GM23338 (cell line): ENCODE data around the gene TREM1. TPM values are rescaled to one million over a fixed set of nuclear protein-coding genes. Genes with fewer than 3 reads are reported as not detected.

Experiments
- ATAC-seq: fragments of 200-7000 bp; cut with Tn5 transposase; 3 replicates; pipeline ENCODE4 v1.9.1; 2020
- DNase-seq: peaks from one replicate; pipeline ENCODE4 v3.0.0-alpha.2; 2015; ENCODE audit warnings: low spot score
- H2AFZ ChIP-seq: fragments of 200-600 bp; sonication (generic); 2 replicates; pipeline ENCODE4 v1.8.0; 2016; ENCODE audit warnings: antibody characterized with exemption, mild to moderate bottlenecking, moderate library complexity
- H3F3A ChIP-seq: fragments of 200-600 bp; sonication (generic); replicated peaks from 2 replicates; pipeline ENCODE4 v1.8.0; 2017; ENCODE audit warnings: antibody characterized with exemption, mixed run types, low read depth
- H3K27ac ChIP-seq: fragments of 200-600 bp; sonication (generic); 2 replicates; pipeline ENCODE4 v1.6.1; 2016; ENCODE audit warnings: low read depth
- H3K27me3 ChIP-seq: fragments of 200-600 bp; sonication (generic); 2 replicates; pipeline ENCODE4 v1.8.0; 2016; ENCODE audit warnings: mild to moderate bottlenecking, mixed run types, moderate library complexity; ENCODE audit not compliant: insufficient read depth
- H3K36me3 ChIP-seq: fragments of 200-600 bp; sonication (generic); 2 replicates; pipeline ENCODE4 v1.8.0; 2016; ENCODE audit warnings: mild to moderate bottlenecking; ENCODE audit not compliant: insufficient read depth
- H3K4me1 ChIP-seq: fragments of 200-600 bp; sonication (generic); 2 replicates; pipeline ENCODE4 v1.8.0; 2016; ENCODE audit warnings: mild to moderate bottlenecking, moderate library complexity; ENCODE audit not compliant: insufficient read depth
- H3K4me2 ChIP-seq: fragments of 200-600 bp; sonication (generic); 2 replicates; pipeline ENCODE4 v1.7.1; 2017; ENCODE audit warnings: mixed run types
- H3K4me3 ChIP-seq: fragments of 200-600 bp; sonication (generic); 2 replicates; pipeline ENCODE4 v1.6.1; 2016; ENCODE audit warnings: mixed run types
- H3K79me2 ChIP-seq: fragments of 200-600 bp; sonication (generic); replicated peaks from 2 replicates; pipeline ENCODE4 v1.8.0; 2017; ENCODE audit warnings: mild to moderate bottlenecking; ENCODE audit not compliant: insufficient read depth
- H3K9me2 ChIP-seq: fragments of 200-600 bp; sonication (generic); 2 replicates; pipeline ENCODE4 v1.8.0; 2017; ENCODE audit not compliant: insufficient read depth
- H4K20me1 ChIP-seq: fragments of 200-600 bp; sonication (generic); replicated peaks from 2 replicates; pipeline ENCODE4 v1.8.0; 2017; ENCODE audit warnings: mild to moderate bottlenecking; ENCODE audit not compliant: insufficient read depth
- H3K27ac Mint-ChIP-seq: 2 replicates; pipeline ENCODE4 v1.8.0; 2020; ENCODE audit warnings: inconsistent platforms, mild to moderate bottlenecking, moderate library complexity, mixed read lengths
- H3K27me3 Mint-ChIP-seq: 3 replicates; pipeline ENCODE4 v1.8.0; 2022; ENCODE audit warnings: low read depth, mild to moderate bottlenecking, moderate library complexity, mixed read lengths, inconsistent platforms; ENCODE audit not compliant: insufficient read depth, poor library complexity
- H3K36me3 Mint-ChIP-seq: 3 replicates; pipeline ENCODE4 v1.8.0; 2021; ENCODE audit warnings: low read depth, mild to moderate bottlenecking, inconsistent platforms, moderate library complexity, mixed read lengths
- H3K4me1 Mint-ChIP-seq: 3 replicates; pipeline ENCODE4 v1.8.0; 2020; ENCODE audit warnings: mild to moderate bottlenecking, inconsistent platforms, mixed read lengths
- H3K4me3 Mint-ChIP-seq: 3 replicates; pipeline ENCODE4 v1.8.0; 2021; ENCODE audit warnings: moderate library complexity, mild to moderate bottlenecking, inconsistent platforms, mixed read lengths
- H3K9me3 Mint-ChIP-seq: 3 replicates; pipeline ENCODE4 v1.8.0; 2020; ENCODE audit warnings: moderate library complexity, mild to moderate bottlenecking, inconsistent platforms, mixed read lengths
- CREB1 ChIP-seq: fragments of 250-450 bp; sonication (Bioruptor Pico); IDR thresholded peaks from 2 replicates; pipeline ENCODE4 v1.5.0; 2020; ENCODE audit warnings: low read depth, mild to moderate bottlenecking, moderate library complexity
- JUNB ChIP-seq: IDR thresholded peaks from one replicate; pipeline ENCODE4 v1.6.1; 2016; ENCODE audit warnings: antibody characterized with exemption; ENCODE audit not compliant: unreplicated experiment
- NANOG ChIP-seq: IDR thresholded peaks from 2 replicates; pipeline ENCODE4 v1.6.1; 2016; ENCODE audit warnings: antibody characterized with exemption, borderline replicate concordance
- POLR2AphosphoS5 ChIP-seq: IDR thresholded peaks from 2 replicates; pipeline ENCODE4 v1.6.1; 2016; ENCODE audit warnings: antibody characterized with exemption, low read depth
- STAT1 ChIP-seq: IDR thresholded peaks from one replicate; pipeline ENCODE4 v1.6.1; 2016; ENCODE audit warnings: antibody characterized with exemption; ENCODE audit not compliant: unreplicated experiment
- ZNF114 ChIP-seq: fragments of 250-450 bp; sonication (Bioruptor Pico); IDR thresholded peaks from 2 replicates; pipeline ENCODE4 v1.5.0; 2020; ENCODE audit warnings: mild to moderate bottlenecking, moderate library complexity
- ZNF331 ChIP-seq: fragments of 250-450 bp; sonication (Bioruptor Pico); IDR thresholded peaks from 2 replicates; pipeline ENCODE4 v1.5.0; 2020; ENCODE audit warnings: low read depth, mild to moderate bottlenecking, moderate library complexity
- ZNF462 ChIP-seq: fragments of 250-450 bp; sonication (Bioruptor Pico); IDR thresholded peaks from 2 replicates; pipeline ENCODE4 v1.5.0; 2020; ENCODE audit warnings: mild to moderate bottlenecking, moderate library complexity
- polyA plus RNA-seq: library from polyadenylated mRNA; unstranded; fragments of >200 nt; fragmentation: Nextera tagmentation; extraction: Ambion mirVana; gene quantifications from 2 replicates; pipeline ENCODE4 v1.2.1, GENCODE V29; 2016
- total RNA-seq: library from RNA; depleted of rRNA; stranded (reverse); fragments of >200 nt; shearing (Covaris generic); gene quantifications from 2 replicates; pipeline ENCODE4 v1.2.3, GENCODE V29; 2014

TREM1 gene
- total and polyA plus RNA-seq, 2 experiments from 2014 or later: not detected

GRCh38 chr6:41273714-41274113 lies 12.8 kb downstream of the TREM1 start (continued):
- TF ChIP-seq ZNF462 (CRISPR knock-in tag): no peak

- Mint-ChIP-seq H3K9me3 (no peaks in the 10 kb centered on the region; the same call in 1 of the 3 replicates), H3K27me3 (peaks cover 5% of the 10 kb centered on the region), H3K36me3 (no peaks in the 10 kb centered on the region), H3K4me1 (no peaks in the 10 kb centered on the region), H3K27ac (no peak overlapping the region), H3K4me3 (no peak overlapping the region)
- no peaks in the 10 kb centered on the region for H3F3A ChIP-seq
- H4K20me1 ChIP-seq: no peaks in the 10 kb centered on the region
- H3K4me1 ChIP-seq: no peaks in the 10 kb centered on the region
- peaks cover 6% of the 10 kb centered on the region; the same call in 1 of the 2 replicates for H3K9me2 ChIP-seq
- H3K27me3 ChIP-seq: no peaks in the 10 kb centered on the region
- H3K36me3 ChIP-seq: no peaks in the 10 kb centered on the region
- no peak overlapping the region for H3K4me3 ChIP-seq
- no peak overlapping the region for H3K4me2 ChIP-seq
- DNase-seq: no peak
- no peak for ATAC-seq
- H3K79me2 ChIP-seq: no peaks in the 10 kb centered on the region
- H3K27ac ChIP-seq: no peak overlapping the region
- H2AFZ ChIP-seq: no peak overlapping the region
- TF ChIP-seq STAT1 (no peak), CREB1 (CRISPR knock-in tag) (no peak), ZNF462 (CRISPR knock-in tag) (no peak), POLR2AphosphoS5 (no peak), NANOG (no peak), ZNF114 (CRISPR knock-in tag) (no peak), ZNF331 (CRISPR knock-in tag) (no peak), JUNB (no peak)
Observed at GRCh38 chr6:41272591-41273240, 13.8 kb downstream of the TREM1 start.
